SW 1271 (cell line): ENCODE data around the gene FOXO3.

ENCODE experiments used
- DNase-seq, 2 experiments: peaks; one replicate each; lab custom pipeline; 2025; lab: John Stamatoyannopoulos, UW

Gene FOXO3

DNA sequence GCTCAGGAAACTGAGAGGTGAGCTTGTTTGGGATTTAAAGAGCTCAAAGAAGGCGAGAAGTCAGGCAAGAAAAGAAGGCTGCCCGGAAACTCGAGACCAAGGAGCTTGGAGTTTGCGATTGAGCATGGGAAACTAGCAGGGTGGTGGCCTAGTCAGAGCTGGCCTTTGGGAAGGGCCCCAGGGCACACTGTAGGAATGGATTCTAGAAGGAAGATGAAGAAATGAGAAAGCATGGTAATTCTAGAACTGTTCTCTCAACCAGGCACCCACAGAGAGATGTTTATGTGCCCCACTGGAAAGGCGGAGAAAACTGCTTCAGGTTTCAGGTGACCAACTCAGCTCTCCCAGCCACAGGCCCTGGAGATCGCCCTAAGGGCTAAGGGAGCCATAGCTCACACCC, 126.2 kb downstream of the FOXO3 start:
- no peak for DNase-seq

DNA sequence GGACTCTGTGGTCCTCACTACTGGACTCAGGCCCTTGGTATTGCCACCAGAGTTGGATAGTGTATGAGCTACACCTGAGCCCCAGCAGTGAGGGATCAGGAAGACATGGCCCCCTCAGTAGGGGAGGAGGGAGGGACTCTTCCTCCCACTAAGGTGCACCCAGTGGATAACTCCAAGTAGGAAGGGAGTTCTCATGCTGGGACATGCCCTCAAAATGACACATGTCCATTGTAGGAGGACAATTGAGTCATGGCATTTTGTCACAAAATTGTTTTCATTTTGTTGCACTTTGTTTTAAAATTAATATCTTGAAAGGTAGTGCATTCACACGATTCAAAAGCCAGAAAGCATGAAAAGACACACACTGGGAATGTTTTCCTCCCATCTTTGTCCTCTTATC, 127.2 kb downstream of the FOXO3 start:
- no peak for DNase-seq

GRCh38 chr6:108689272-108690161, 128.8 kb downstream of the FOXO3 start:
- DNase-seq = no peak

DNA sequence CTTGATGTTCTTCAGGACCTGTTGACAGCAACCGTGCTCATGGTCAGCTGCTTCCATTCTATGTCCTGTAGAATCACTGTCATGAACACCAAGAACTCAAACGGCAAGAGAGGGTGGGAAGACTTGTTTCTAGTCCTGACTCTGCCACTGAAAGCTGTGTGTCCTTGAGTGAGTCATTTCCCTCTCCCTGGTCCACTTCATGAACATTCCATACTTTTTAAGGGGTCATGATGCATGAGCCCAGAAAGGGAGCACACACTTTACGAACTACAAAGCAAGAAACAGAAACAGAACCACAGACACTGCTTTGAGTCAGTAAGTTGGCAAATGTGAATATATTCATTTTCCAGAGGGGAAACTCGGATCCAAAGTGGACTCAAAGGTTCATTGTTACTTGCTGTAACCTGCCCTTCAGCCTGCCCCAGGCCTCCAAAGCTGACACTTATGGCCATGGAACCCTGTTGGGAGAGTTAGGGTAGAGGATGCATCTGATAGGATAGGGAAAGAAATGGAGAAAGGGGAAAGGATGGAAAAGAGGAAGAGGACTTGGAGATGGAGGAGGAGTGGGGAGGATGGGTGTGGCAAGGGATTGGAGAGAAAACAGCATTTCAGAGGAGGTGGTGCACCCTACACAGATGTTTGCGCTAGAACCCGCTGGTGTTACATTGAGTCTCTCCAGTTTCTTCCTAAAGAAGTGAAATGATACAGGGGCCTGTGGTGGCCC, 129.8 kb downstream of the FOXO3 start:
- no peak for DNase-seq

- no peak for DNase-seq
Measured at GRCh38 chr6:108693430-108694154, 132.9 kb downstream of the FOXO3 start.

DNA sequence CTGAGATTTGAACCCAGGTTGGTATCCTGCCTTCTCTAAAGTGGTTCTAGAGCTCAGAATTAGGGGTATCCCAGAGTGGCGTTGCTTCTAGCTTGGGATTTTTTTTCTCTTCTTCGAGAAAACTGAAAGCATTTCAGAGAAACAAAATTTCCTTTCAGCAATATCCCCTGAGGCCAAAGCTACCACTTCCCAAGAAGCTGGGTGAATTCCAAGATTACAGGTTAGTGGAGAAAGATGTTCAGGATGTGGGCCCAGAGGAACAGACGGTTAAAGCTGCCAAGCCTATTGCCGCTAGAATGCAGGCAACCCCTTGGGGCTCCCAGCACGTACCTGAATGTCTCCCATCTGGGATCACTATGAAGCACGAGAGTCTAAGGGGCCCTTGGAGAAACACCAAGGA, 134.1 kb downstream of the FOXO3 start:
- DNase-seq = no peak

DNA sequence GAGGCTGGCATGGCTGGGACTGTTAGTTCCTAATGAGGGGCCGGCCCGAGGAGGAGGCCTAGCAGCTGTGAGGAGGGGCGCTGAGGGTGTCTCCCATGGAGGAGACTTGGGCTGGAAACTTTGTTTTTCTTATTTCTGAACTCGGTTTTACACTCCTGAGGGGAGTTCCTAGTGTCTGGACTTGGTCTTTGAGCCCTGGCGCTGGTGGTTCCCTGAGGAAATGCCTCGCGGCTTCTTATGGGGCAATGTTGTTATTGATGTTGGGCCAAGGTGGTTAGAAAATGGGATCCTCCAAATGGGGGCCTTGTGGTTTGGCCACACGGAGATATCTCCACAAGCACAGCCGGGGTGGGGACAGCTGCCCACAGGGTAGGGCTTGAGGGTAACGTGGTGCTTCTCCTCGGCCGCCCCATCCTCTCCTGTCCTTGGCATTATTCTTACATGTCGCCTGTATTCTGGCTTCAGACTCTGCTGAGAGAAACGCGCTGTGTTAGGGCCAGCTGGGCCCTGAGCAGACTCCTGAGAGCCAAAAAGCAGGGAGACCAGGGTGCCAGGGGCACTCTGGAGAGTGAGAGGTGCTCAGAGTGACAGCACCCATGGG, 136.9 kb downstream of the FOXO3 start:
- no peak for DNase-seq

GRCh38 chr6:108698593-108699289, 138.0 kb downstream of the FOXO3 start:
- no peak for DNase-seq

DNA sequence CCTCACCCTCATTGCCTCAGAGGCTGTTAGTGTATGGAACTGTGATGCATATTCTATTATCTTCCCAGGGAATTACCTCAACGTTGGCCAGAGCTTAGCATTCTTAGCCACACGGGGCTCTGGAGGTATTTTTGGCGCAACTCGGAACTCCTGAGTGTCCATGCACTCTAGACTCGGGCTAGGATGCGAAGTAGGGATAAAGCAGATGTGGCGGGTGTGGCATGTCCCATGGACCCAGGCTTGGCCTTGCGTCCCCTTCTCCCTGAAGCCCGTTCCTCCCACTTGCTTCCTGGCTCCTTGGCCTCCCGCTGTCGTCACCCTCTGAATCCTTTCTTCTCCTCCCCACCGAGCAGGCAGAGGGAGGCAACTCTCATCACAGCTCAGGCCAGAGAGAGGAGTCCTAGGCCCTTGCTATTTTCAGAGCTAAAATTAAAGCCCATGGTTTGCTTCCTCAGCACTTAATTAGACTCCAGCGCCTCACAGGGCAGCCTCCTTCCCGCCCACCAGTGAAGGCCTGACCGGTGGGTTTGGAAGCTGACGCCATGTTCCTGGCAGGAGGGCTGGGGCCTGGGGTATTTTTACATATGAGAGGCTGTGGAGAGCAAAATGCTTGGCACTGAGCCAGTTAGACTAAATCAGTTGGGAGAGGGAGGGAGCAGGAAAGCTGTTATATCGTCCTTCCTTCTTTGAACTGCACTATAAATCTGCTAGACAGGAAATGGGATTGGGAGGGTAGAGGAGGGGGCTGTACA, 138.7 kb downstream of the FOXO3 start:
- DNase-seq = no peak

DNA sequence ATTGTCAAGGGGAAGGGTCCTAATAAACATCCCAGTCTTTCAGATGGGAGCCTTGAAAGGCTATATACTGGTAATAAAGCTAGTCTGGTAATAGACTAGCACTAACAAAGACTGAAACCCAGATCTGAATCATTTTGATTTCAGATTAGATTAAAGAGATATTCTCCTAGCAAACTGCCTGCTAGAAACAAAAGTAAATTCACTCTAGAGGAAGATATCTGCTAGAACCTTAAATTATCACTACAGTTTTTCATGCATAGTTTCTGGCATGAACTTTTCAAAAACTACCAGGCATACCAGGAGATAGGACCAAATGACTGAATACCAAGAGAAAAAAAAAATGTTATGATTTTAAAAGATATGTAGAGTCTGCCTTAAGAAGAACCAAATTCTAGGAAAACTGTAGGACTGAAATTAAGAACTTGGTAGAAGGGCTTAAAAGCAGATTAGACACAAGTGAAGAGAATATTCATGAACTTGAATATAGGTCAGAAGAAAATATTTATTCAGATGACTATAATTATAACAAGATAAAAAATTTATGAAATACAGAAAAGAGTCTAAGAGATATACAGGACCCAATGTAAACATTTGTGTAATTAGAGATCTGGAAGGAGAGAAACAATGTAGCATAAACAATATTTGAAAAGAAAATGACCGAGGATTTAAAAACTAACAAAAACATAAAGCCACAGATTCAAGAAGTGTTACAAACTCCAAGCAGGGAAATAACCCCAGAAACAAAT, 141.6 kb downstream of the FOXO3 start:
- DNase-seq = no peak

DNA sequence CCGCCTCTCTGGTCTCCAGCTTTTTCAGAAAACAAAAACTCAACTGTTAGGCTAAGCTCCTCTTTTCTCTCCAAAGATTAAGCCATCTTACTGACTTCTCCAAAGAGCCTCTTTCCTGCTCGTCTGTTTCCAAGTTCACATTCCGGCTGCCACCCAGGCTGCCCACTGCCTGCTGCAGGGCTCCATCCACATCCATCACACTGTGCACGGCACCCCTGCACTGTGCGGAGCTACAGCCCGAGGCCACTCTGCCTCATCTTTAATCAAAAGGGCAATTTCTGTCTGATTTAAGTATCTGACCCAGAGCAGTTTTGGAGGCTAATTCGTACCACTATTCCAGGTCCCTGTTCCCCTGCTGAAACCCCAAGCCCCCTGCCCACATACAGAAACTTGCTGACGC, 145.9 kb downstream of the FOXO3 start:
- no peak for DNase-seq

DNA sequence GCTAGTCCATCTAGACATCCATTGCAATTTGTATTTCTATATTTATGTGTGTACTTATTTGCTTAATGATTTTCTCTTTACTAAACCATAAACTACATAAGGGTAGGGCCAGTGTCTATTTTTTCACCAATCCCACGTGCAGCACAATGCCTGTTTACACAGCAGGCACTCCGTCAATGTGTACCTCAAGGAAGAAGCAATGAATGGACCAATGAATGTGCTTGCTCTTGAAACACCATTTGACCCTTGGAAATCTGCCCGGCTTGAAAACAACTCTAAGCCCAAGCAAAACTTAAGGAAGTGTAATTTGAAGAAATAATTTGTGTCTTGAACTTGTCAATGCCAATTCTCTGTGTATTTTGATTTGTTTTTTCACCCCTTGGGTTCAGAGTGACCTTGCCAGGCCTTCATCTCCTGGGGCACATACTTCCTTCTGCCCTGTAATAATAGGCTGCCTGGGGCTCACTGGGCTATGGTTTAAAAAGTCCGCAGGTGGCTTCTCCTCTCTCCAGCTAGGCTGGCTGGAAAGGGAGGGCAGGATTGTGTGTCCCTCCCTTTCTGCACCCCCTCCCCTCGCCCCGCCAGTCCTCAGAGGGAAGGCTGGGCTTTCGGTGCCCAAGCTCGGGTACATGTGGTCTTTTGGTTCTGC, 146.7 kb downstream of the FOXO3 start:
- no peak for DNase-seq

- DNase-seq = no peak
Measured at GRCh38 chr6:108710030-108710429, 149.3 kb downstream of the FOXO3 start.

DNA sequence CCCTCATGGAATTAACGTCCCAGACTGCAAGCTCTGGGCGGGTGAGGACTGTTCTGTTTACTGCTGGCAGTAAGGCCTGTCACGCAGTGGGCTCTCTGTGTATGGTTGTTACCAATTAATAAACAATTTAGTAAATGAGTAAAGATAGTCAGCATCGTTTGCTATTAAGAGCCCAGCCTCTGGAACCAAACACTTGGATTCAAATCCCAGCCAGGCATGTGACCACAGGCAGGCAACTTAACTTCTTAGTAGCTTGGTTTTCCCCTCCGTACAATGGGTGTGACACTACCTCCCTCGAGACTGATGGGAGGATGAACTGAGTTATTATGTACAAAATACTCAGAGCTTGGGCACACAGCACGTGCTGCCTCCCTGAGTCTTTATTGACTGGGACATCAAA, 149.8 kb downstream of the FOXO3 start:
- DNase-seq = no peak

DNA sequence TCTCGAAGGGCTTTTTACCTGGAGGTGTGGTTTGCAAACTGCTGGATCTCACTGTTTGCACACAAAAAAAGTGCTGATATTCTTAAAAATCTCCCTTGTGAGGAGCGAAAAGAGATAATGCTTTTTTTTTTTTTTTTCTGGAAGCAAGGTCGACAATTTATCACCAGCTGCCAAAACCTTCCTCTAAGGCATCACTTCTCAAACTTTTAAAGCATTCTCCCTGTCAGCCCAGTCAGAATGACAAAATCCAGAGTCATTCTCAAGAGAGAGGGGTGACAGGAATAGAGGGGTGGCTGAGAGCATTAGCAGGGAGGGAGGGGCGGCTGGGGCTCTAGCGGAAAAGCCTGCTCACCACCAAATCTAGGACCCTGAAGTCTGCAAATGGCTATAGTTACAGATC, 150.4 kb downstream of the FOXO3 start:
- no peak for DNase-seq

DNA sequence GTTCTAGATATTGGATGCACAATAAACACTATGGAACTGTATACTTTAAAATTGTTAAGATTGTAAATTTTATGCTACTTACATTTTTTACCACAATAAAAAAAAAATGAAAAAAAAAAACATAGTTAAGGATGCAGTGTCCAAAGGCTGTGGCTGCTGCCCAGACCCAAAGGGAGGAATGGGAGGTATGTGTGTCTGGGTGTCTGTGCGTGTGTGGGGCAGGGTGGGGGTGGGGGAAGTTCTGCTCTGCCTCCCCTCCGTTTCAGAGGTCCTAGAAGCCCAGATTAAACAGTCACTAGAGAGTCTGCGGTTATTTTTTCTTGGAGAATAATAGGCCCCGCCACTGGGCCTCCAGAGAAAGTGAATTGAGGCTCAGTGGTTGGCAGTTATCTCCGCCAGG, 151.1 kb downstream of the FOXO3 start:
- DNase-seq = no peak

DNA sequence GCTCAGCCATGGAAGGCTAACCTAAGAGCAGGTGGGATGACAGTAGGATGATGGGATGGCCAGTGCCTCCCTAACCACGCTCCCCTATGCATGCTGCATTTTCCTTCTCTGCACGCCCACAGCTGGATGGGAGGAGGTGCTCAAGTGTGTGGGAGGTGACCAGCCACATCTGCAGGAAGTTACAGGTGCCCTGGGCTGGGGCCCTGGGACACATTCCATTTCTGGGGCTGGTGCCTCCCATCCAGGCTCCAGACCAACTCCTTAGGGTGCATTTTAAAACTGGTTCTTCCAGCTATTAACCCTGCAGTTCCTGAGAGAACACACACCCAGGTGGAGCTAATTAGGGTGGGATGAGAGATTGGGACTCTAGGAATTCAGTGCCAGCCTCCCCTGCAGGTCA, 152.2 kb downstream of the FOXO3 start:
- no peak for DNase-seq

- DNase-seq = no peak
Measured at GRCh38 chr6:108714101-108714765, 153.5 kb downstream of the FOXO3 start.

DNA sequence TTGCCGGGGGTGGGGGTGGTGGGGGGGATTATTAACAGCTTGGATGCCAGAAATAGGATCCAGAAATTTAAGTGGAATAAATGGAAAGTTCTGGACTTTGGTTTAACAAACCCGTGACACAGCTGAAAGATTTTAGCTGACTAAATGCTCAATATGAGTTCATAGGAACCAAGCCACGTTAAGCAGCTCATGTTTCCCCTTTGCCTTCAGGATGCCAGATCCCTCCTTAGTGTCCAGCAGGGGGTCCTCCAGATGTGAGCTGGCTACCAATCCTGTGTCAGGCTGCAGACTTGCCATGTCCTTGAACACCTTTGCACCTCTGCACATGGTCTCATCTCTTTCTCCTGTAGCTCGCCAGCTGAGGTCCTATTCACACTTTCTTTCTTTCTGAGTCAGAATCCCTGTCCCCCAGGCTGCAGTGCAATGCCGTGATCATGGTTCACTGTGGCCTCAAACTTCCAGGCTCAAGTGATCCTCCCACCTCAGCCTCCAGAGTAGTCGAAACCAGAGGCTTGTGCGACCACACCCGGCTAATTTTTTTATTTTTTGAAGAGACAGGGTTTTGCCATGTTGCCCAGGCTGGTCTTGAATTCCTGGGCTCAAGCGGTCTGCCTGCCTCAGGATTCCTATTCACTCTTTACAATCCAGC, 154.2 kb downstream of the FOXO3 start:
- no peak for DNase-seq
